K562 (cell line): Measurements from ENCODE around the gene KLHL22. TPM values are rescaled to one million over a fixed set of nuclear protein-coding genes. Genes with fewer than 3 reads are reported as not detected.
A peak's percentile ranks its signal among the peaks of the same experiment; 100 is the strongest.

ENCODE experiments used
- ATAC-seq: fragments of 200-7000 bp; cut with Tn5 transposase; 3 replicates; pipeline ENCODE4 v1.9.1; 2020; ENCODE audit warnings: moderate library complexity
- BruUV-seq: library from RNA; stranded (reverse); fragments of 400-500 nt; replicated peaks from 2 replicates; lab custom pipeline; 2021; lab: Mats Ljungman, UMichigan
- CTCF ChIA-PET: fragments of 300-600 bp; formaldehyde crosslinking; extraction: SDS; loops from one replicate; lab custom pipeline; 2021; ENCODE audit warnings: low intra/inter-chr PET ratio; lab: Yijun Ruan, JAX
- POLR2A ChIA-PET: fragments of 300-600, 350-650 bp; sonication (Branson Sonifier 250); formaldehyde crosslinking; extraction: SDS; loops from one replicate; lab custom pipeline; 2021; ENCODE audit warnings: antibody characterized with exemption, inconsistent platforms; lab: Yijun Ruan, JAX
- DNase-seq, 4 experiments: peaks; one replicate each; pipeline versions ENCODE4 v3.0.0 to v3.0.0-alpha.2; 2011 to 2018; ENCODE audit warnings: low spot score in 3 of 4, mixed read lengths in 3 of 4; ENCODE audit errors: extremely low read depth in 1 of 4
- FAIRE-seq: peaks from 2 replicates; lab custom pipeline; 2011; peaks lifted over from hg19 to GRCh38; lab: Jason Lieb, UNC
- H2AFZ ChIP-seq: 2 replicates; pipeline ENCODE4 v1.6.0; 2011; ENCODE audit warnings: low read depth, low read length, control low read depth, inconsistent platforms
- H3K27ac ChIP-seq: fragments of 200-600 bp; 3 replicates; pipeline ENCODE4 v1.8.0; 2011; ENCODE audit warnings: low read depth, mild to moderate bottlenecking, control low read depth, inconsistent platforms, low read length, moderate library complexity, mixed read lengths; ENCODE audit errors: extremely low read depth
- H3K27me3 ChIP-seq, 2 experiments: fragments of 300-600 bp in 1 of 2; 2 replicates in 1 of 2; 3 replicates in 1 of 2; pipeline versions ENCODE4 v1.6.0 to v1.8.0; 2011; ENCODE audit warnings: inconsistent platforms in 2 of 2, low read length in 2 of 2, mild to moderate bottlenecking in 1 of 2, mixed read lengths in 1 of 2, moderate library complexity in 1 of 2; ENCODE audit not compliant: control insufficient read depth in 2 of 2, insufficient read depth in 2 of 2
- H3K36me3 ChIP-seq: fragments of 300-600 bp; 3 replicates; pipeline ENCODE4 v1.8.0; 2011; ENCODE audit warnings: mild to moderate bottlenecking, low read length, inconsistent platforms; ENCODE audit not compliant: control insufficient read depth, insufficient read depth
- H3K4me1 ChIP-seq, 2 experiments: fragments of 200-600 bp in 1 of 2; replicated peaks in 1 of 2; 2 replicates in 1 of 2; 3 replicates in 1 of 2; pipeline versions ENCODE4 v1.5.1 to v1.8.0; 2011; ENCODE audit warnings: inconsistent platforms in 2 of 2, low read length in 2 of 2, mild to moderate bottlenecking in 1 of 2, mixed read lengths in 1 of 2, moderate library complexity in 1 of 2; ENCODE audit not compliant: control insufficient read depth in 2 of 2, insufficient read depth in 2 of 2
- H3K4me2 ChIP-seq: 2 replicates; pipeline ENCODE4 v1.6.1; 2011; ENCODE audit warnings: low read length, control low read depth, inconsistent platforms, mixed read lengths; ENCODE audit not compliant: insufficient read depth
- H3K4me3 ChIP-seq: fragments of 200-600 bp; sonication (generic), shearing (Covaris generic); 2 replicates; pipeline ENCODE4 v1.5.1; 2016; ENCODE audit warnings: control low read depth, inconsistent platforms
- H3K79me2 ChIP-seq: fragments of 200-600 bp; 3 replicates; pipeline ENCODE4 v1.8.0; 2011; ENCODE audit warnings: low read length, inconsistent platforms; ENCODE audit not compliant: control insufficient read depth, insufficient read depth
- H3K9ac ChIP-seq, 2 experiments: 2 replicates each; pipeline versions ENCODE4 v1.6.0 to v1.6.1; 2011; ENCODE audit warnings: low read depth in 2 of 2, low read length in 2 of 2, control low read depth in 1 of 2, inconsistent platforms in 1 of 2, mild to moderate bottlenecking in 1 of 2, mixed read lengths in 1 of 2; ENCODE audit not compliant: insufficient read depth in 1 of 2
- H3K9me1 ChIP-seq: one replicate; pipeline ENCODE4 v1.6.0; 2011; ENCODE audit warnings: inconsistent platforms, mild to moderate bottlenecking, low read length, moderate library complexity; ENCODE audit not compliant: control insufficient read depth, insufficient read depth
- H3K9me3 ChIP-seq: replicated peaks from 2 replicates; pipeline ENCODE4 v1.5.1; 2011; ENCODE audit warnings: low read depth, low read length, inconsistent platforms; ENCODE audit not compliant: control insufficient read depth, insufficient read depth
- H4K20me1 ChIP-seq: replicated peaks from 2 replicates; pipeline ENCODE4 v1.6.1; 2011; ENCODE audit warnings: low read length, inconsistent platforms, mixed read lengths; ENCODE audit not compliant: control insufficient read depth, insufficient read depth
- CC2D1A ChIP-seq: fragments of 450-650 bp; IDR thresholded peaks from 2 replicates; pipeline ENCODE4 v1.6.1; 2017; ENCODE audit warnings: mild to moderate bottlenecking
- ELF4 ChIP-seq: fragments of 450-650 bp; formaldehyde crosslinking; IDR thresholded peaks from 2 replicates; pipeline ENCODE4 v1.4.0; 2022; ENCODE audit warnings: missing genetic modification characterization
- HLTF ChIP-seq: fragments of 450-650 bp; IDR thresholded peaks from 2 replicates; pipeline ENCODE4 v1.6.1; 2016
- PHF20 ChIP-seq: fragments of 450-650 bp; IDR thresholded peaks from 2 replicates; pipeline ENCODE4 v1.6.1; 2018; ENCODE audit not compliant: partially characterized antibody
- SIN3B ChIP-seq: fragments of 450-650 bp; IDR thresholded peaks from 2 replicates; pipeline ENCODE4 v1.6.1; 2017; ENCODE audit warnings: low read depth, mild to moderate bottlenecking, moderate library complexity
- SMARCE1 ChIP-seq: fragments of 450-650 bp; IDR thresholded peaks from 2 replicates; pipeline ENCODE4 v1.7.1; 2016; ENCODE audit warnings: mild to moderate bottlenecking
- TEAD1 ChIP-seq, 2 experiments: fragments of 450-650 bp in 1 of 2; sonication (generic) in 1 of 2; formaldehyde crosslinking; IDR thresholded peaks; 2 replicates each; pipeline versions ENCODE4 v1.4.0 to v1.8.0; 2020 to 2022; ENCODE audit warnings: mild to moderate bottlenecking in 2 of 2, missing genetic modification reagents in 1 of 2
- TSC22D4 ChIP-seq: fragments of 450-650 bp; IDR thresholded peaks from 2 replicates; pipeline ENCODE4 v1.6.1; 2016; ENCODE audit warnings: missing genetic modification characterization, missing biosample characterization, control low read depth
- WHSC1 ChIP-seq: IDR thresholded peaks from one replicate; pipeline ENCODE4 v1.6.1; 2012; ENCODE audit warnings: low read length, control low read depth, inconsistent platforms
- ZNF436 ChIP-seq: fragments of 250-450, 450-650 bp; sonication (Bioruptor Pico); formaldehyde crosslinking; IDR thresholded peaks from 2 replicates; pipeline ENCODE4 v1.7.0; 2020; ENCODE audit warnings: mild to moderate bottlenecking
- WGBS: fragments of 100-300 bp; shearing (Covaris generic); methylation state at CpG from one replicate; pipeline ENCODE4 v1.1.6; 2016; ENCODE audit warnings: low coverage, mixed read lengths; ENCODE audit not compliant: insufficient coverage; ENCODE audit errors: missing lambda C conversion rate; 5-methylcytosine and 5-hydroxymethylcytosine counted together
- in situ Hi-C: fragments of 300-500 bp; cut with MboI; formaldehyde crosslinking; loops from 4 replicates; pipeline ENCODE4 v1.15.0; 2018; ENCODE audit warnings: inconsistent platforms, mixed read lengths
- intact Hi-C: fragments of 100-400 bp; cut with micrococcal nuclease; formaldehyde crosslinking; loops from 2 replicates; pipeline ENCODE4 v1.14.2; 2022
- polyA plus RNA-seq, 8 experiments: library from polyadenylated mRNA; depleted of rRNA in 4 of 8; stranded (reverse) in 5 of 8; unstranded in 3 of 8; fragments of >200 nt; fragmentation: Nextera tagmentation in 2 of 8; fragmentation: Illumina TruSeq in 1 of 8; extraction: Ambion mirVana in 2 of 8; extraction: Trizol in 1 of 8; gene quantifications; 2 replicates each; pipeline versions ENCODE4 v1.2.1 to v1.2.3, GENCODE V29; 2011 to 2014; ENCODE audit warnings: inconsistent platforms in 1 of 8, missing spikeins in 1 of 8
- total RNA-seq, 7 experiments: library from RNA; depleted of rRNA in 6 of 7; stranded (reverse); fragments of >200 nt in 6 of 7; fragmentation: Illumina TruSeq in 2 of 7; extraction: Trizol in 2 of 7; gene quantifications; 2 replicates each; pipeline versions ENCODE4 v1.2.1 to v1.2.3, GENCODE V29; 2011 to 2021; ENCODE audit warnings: low replicate concordance in 1 of 7
- TF ChIP-seq, protein P1 (sequence below): fragments of 450-650 bp; conservative IDR thresholded peaks from 2 replicates; pipeline ENCODE4 v1.6.1; 2016; ENCODE audit warnings: missing genetic modification characterization, low read depth, mild to moderate bottlenecking, missing compliant biosample characterization, moderate library complexity
- TF ChIP-seq, protein P2 (sequence below), 2 experiments: fragments of 450-650 bp; IDR thresholded peaks; 2 replicates each; pipeline ENCODE4 v1.6.1; 2016
- TF ChIP-seq, protein P3 (sequence below): fragments of 450-650 bp; formaldehyde crosslinking; IDR thresholded peaks from 2 replicates; pipeline ENCODE4 v1.4.0; 2022; ENCODE audit warnings: missing genetic modification characterization
- TF ChIP-seq, protein P4 (sequence below): sonication (generic); formaldehyde crosslinking; IDR thresholded peaks from 2 replicates; pipeline ENCODE4 v1.9.0; 2022; ENCODE audit warnings: mild to moderate bottlenecking, missing genetic modification reagents
- TF ChIP-seq, protein P5 (sequence below): sonication (generic); formaldehyde crosslinking; IDR thresholded peaks from 2 replicates; pipeline ENCODE4 v1.8.0; 2022; ENCODE audit warnings: mild to moderate bottlenecking, missing genetic modification reagents

Gene KLHL22
- total and polyA plus RNA-seq, 9 of the 15 experiments (the other 6 are each of a cell fraction or from before 2014, with no cell fraction given): 1.3 to 25.6 (median 15.2) TPM

DNA sequence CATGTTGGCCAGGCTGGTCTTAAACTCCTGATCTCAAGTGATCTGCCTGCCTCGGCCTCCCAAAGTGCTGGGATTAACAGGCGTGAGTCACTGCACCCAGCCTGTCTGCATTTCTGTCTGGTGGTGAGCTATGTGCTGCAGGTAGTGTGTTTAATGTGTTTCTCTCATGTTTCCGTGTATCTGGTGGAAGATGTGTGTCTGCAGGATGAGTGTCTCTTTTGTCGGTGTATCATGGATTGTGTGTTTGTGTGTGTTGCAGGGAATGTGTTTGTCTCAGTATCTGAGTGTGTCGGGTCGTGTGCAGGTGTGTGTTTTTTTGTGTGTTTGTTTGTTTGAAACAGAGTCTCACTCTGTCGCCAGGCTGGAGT, 74.1 kb downstream of the KLHL22 start:
- Histone ChIP-seq H3K36me3 (no peaks in the 10 kb centered on the region), H3K4me2 (no peak overlapping the region), H3K4me1 (peaks cover 0 to 44% of the 10 kb centered on the region in 2 experiments; a peak in 3 of 5 replicates), H3K4me3 (no peak overlapping the region), H3K27me3 (peaks cover 28 to 49% of the 10 kb centered on the region in 2 experiments; a peak in 4 of 5 replicates), H3K9ac (no peak overlapping the region), H3K9me3 (no peaks in the 10 kb centered on the region), H3K9me1 (no peaks in the 10 kb centered on the region), H3K27ac (no peak overlapping the region), H3K79me2 (no peaks in the 10 kb centered on the region), H4K20me1 (peaks cover 18% of the 10 kb centered on the region), H2AFZ (no peak overlapping the region)
- DNase-seq (no peak), ATAC-seq (no peak), FAIRE-seq (no peak)
- CTCF ChIA-PET: interaction anchor here (4.3 to 5.9 kb wide), 2 partner anchors 33 to 74 kb away, joined by 59 to 195 read pairs; partner anchors contain the start of gene KLHL22
- no TSS peak for BruUV-seq
- intact Hi-C loops: no loop called here
- in situ Hi-C loops: loop anchor here (5.0 to 25.0 kb wide), 3 partner anchors 36 to 1884 kb away; partner anchors contain the start of gene TMEM191B
- POLR2A ChIA-PET: interaction anchor here (0.7 to 1.5 kb wide), 6 partner anchors 9 to 1200 kb away, joined by 3 to 7 read pairs (median 3); no protein-coding TSS in a partner anchor
- WGBS: 19% methylated on average over 7 of the region's 7 CpGs
- TF ChIP-seq, protein P1, sequence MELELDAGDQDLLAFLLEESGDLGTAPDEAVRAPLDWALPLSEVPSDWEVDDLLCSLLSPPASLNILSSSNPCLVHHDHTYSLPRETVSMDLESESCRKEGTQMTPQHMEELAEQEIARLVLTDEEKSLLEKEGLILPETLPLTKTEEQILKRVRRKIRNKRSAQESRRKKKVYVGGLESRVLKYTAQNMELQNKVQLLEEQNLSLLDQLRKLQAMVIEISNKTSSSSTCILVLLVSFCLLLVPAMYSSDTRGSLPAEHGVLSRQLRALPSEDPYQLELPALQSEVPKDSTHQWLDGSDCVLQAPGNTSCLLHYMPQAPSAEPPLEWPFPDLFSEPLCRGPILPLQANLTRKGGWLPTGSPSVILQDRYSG: no peak
- TF ChIP-seq WHSC1: no peak
- peak; percentile 83; the same call in 1 of the 2 replicates for TF ChIP-seq ELF4 (CRISPR knock-in tag)
- TF ChIP-seq TEAD1 (CRISPR knock-in tag; IDR thresholded peaks at IDR 0.05): no peak
- TF ChIP-seq, protein P2, sequence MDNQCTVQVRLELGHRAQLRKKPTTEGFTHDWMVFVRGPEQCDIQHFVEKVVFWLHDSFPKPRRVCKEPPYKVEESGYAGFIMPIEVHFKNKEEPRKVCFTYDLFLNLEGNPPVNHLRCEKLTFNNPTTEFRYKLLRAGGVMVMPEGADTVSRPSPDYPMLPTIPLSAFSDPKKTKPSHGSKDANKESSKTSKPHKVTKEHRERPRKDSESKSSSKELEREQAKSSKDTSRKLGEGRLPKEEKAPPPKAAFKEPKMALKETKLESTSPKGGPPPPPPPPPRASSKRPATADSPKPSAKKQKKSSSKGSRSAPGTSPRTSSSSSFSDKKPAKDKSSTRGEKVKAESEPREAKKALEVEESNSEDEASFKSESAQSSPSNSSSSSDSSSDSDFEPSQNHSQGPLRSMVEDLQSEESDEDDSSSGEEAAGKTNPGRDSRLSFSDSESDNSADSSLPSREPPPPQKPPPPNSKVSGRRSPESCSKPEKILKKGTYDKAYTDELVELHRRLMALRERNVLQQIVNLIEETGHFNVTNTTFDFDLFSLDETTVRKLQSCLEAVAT (IDR thresholded peaks at IDR 0.05): peak; percentile 69 to 82
- TF ChIP-seq SMARCE1: peak; percentile 21; the same call in 1 of the 2 replicates
- TF ChIP-seq, protein P3, sequence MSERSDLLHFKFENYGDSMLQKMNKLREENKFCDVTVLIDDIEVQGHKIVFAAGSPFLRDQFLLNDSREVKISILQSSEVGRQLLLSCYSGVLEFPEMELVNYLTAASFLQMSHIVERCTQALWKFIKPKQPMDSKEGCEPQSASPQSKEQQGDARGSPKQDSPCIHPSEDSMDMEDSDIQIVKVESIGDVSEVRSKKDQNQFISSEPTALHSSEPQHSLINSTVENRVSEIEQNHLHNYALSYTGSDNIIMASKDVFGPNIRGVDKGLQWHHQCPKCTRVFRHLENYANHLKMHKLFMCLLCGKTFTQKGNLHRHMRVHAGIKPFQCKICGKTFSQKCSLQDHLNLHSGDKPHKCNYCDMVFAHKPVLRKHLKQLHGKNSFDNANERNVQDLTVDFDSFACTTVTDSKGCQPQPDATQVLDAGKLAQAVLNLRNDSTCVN (CRISPR knock-in tag): peak; percentile 96
- no peak for TF ChIP-seq SIN3B
- TF ChIP-seq, protein P4, sequence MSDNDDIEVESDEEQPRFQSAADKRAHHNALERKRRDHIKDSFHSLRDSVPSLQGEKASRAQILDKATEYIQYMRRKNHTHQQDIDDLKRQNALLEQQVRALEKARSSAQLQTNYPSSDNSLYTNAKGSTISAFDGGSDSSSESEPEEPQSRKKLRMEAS (CRISPR knock-in tag): 0 out of 2 replicates have a peak, but pooled peaks have one; percentile 20
- no peak for TF ChIP-seq ZNF436 (CRISPR knock-in tag)
- TF ChIP-seq HLTF: peak; percentile 70; the same call in 1 of the 2 replicates
- TF ChIP-seq PHF20: peak; percentile 7
- TF ChIP-seq TSC22D4 (tag): 0 out of 2 replicates have a peak, but pooled peaks have one; percentile 70
- peak; percentile 29; the same call in 1 of the 2 replicates for TF ChIP-seq CC2D1A
- TF ChIP-seq, protein P5, sequence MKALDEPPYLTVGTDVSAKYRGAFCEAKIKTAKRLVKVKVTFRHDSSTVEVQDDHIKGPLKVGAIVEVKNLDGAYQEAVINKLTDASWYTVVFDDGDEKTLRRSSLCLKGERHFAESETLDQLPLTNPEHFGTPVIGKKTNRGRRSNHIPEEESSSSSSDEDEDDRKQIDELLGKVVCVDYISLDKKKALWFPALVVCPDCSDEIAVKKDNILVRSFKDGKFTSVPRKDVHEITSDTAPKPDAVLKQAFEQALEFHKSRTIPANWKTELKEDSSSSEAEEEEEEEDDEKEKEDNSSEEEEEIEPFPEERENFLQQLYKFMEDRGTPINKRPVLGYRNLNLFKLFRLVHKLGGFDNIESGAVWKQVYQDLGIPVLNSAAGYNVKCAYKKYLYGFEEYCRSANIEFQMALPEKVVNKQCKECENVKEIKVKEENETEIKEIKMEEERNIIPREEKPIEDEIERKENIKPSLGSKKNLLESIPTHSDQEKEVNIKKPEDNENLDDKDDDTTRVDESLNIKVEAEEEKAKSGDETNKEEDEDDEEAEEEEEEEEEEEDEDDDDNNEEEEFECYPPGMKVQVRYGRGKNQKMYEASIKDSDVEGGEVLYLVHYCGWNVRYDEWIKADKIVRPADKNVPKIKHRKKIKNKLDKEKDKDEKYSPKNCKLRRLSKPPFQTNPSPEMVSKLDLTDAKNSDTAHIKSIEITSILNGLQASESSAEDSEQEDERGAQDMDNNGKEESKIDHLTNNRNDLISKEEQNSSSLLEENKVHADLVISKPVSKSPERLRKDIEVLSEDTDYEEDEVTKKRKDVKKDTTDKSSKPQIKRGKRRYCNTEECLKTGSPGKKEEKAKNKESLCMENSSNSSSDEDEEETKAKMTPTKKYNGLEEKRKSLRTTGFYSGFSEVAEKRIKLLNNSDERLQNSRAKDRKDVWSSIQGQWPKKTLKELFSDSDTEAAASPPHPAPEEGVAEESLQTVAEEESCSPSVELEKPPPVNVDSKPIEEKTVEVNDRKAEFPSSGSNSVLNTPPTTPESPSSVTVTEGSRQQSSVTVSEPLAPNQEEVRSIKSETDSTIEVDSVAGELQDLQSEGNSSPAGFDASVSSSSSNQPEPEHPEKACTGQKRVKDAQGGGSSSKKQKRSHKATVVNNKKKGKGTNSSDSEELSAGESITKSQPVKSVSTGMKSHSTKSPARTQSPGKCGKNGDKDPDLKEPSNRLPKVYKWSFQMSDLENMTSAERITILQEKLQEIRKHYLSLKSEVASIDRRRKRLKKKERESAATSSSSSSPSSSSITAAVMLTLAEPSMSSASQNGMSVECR (CRISPR knock-in tag): 0 out of 2 replicates have a peak, but pooled peaks have one; percentile 36
